Measurements from ENCODE around the gene SUSD5.

Gene SUSD5

DNA sequence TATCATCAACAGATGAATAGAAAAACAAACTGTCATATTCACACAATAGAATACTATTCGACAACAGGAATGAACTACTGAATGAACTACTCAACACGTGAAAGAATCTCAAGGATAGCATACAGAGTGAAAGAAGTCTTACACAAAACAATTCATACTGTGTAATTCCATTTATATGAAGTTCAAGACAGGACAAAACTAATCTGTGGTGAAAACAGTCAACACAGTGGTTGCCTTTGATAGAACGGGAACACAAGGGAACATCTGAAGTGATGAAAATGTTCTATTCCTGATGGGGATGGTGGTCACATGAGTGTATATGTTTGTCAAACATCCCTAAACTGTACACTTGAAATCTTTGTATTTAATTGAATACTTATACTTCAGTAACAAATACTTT, 2.6 kb upstream of the SUSD5 start (continued):
- TF ChIP-seq ZNF792 (tag by site-specific recombination; IDR thresholded peaks at IDR 0.05) (no peak), ZNF423 (tag by site-specific recombination; IDR thresholded peaks at IDR 0.05) (no peak)

DNA sequence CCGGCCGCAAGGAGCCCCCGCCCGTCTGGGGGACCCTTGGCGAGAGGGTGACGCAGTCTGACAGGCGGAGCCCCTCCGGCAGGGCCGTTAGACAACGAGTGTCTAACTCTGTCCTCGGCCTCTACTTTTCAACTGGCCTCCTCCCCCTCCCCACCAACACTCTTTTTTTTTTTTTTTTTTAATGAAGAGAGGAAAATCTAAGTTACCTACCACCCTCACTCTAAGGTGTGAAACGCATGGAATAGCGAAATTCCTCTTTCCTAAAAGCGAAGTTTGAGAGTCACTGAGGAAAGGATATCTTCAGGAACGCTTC, 521 bp upstream of the SUSD5 start:
- POLR2A ChIA-PET, result interaction anchor here (0.6 kb wide), 1 partner anchor 151 kb away, joined by 5 read pairs; no protein-coding TSS in a partner anchor
- H3K36me3 ChIP-seq (ENCODE audit: control insufficient read depth in 2 of 2, insufficient read depth in 1 of 2, low read length in 2 of 2), result no peaks in the 10 kb centered on the region
- no peaks in the 10 kb centered on the region for H3K4me1 ChIP-seq (ENCODE audit: control insufficient read depth, insufficient read depth, low read length)
- CTCF ChIA-PET, result no interaction called here
- no peaks in the 10 kb centered on the region for H3K9me3 ChIP-seq (ENCODE audit: control insufficient read depth, insufficient read depth, low read depth, low read length)
- peak overlapping the region; percentile 68 for H3K4me3 ChIP-seq (ENCODE audit: low read depth, low read length)
- TF ChIP-seq ZBTB8A (tag by site-specific recombination; IDR thresholded peaks at IDR 0.05) (peak; percentile 4; the same call in 1 of the 2 replicates), PRDM1 (tag by site-specific recombination; IDR thresholded peaks at IDR 0.05) (peak; percentile 59), KLF1 (tag by site-specific recombination; IDR thresholded peaks at IDR 0.05) (0 out of 2 replicates have a peak, but pooled peaks have one; percentile 5), ZNF362 (tag by site-specific recombination; IDR thresholded peaks at IDR 0.05) (peak; percentile 71; the same call in 1 of the 2 replicates), REPIN1 (tag by site-specific recombination; IDR thresholded peaks at IDR 0.05; ENCODE audit: low read depth) (no peak), ZNF549 (tag by site-specific recombination; IDR thresholded peaks at IDR 0.05) (no peak)
- H3K27ac ChIP-seq (ENCODE audit: extremely low read depth, low read depth, low read length), result peak overlapping the region; percentile 8; the same call in 1 of the 2 replicates

DNA sequence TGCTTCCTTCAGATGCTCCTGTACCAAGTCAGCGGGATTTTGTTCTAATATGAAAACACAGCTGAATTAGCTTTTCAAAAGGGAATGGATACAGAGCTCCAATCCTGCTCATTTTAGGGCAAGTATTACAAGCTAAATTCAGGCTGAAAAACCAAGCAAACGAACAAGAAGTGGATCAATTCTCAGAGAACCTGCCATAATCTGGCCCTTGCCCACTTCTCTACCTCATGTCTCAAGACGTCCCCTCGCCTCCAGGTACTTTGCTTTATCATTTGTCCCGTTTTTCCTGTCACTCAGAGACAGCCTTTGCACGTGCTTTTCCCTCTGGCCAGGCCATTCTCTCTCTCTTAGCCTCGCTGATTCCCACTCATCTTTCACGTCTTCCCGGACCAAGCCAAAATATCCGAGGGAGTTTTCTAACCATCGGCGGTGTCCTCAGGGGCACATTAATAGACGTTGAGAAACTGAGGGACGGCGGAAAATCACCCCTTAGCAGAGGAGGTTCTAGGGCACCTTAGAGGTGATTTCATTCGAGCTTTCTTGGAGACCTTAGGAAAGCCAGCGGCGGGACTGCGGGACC, 654 bp downstream of the SUSD5 start:
- POLR2A ChIA-PET, result no interaction called here

GRCh38 chr3:33215739-33216138, 2.9 kb downstream of the SUSD5 start:
- CTCF ChIA-PET, result no interaction called here
- H3K27ac ChIP-seq (ENCODE audit: extremely low read depth, low read depth, low read length), result no peak overlapping the region
- POLR2A ChIA-PET, result no interaction called here

More for the DNA sequence above, 654 bp downstream of the SUSD5 start:
- CTCF ChIA-PET, result interaction anchor here (1.0 to 1.3 kb wide), 2 partner anchors 86 to 154 kb away, joined by 3 to 4 read pairs; no protein-coding TSS in a partner anchor
- TF ChIP-seq, protein P1, sequence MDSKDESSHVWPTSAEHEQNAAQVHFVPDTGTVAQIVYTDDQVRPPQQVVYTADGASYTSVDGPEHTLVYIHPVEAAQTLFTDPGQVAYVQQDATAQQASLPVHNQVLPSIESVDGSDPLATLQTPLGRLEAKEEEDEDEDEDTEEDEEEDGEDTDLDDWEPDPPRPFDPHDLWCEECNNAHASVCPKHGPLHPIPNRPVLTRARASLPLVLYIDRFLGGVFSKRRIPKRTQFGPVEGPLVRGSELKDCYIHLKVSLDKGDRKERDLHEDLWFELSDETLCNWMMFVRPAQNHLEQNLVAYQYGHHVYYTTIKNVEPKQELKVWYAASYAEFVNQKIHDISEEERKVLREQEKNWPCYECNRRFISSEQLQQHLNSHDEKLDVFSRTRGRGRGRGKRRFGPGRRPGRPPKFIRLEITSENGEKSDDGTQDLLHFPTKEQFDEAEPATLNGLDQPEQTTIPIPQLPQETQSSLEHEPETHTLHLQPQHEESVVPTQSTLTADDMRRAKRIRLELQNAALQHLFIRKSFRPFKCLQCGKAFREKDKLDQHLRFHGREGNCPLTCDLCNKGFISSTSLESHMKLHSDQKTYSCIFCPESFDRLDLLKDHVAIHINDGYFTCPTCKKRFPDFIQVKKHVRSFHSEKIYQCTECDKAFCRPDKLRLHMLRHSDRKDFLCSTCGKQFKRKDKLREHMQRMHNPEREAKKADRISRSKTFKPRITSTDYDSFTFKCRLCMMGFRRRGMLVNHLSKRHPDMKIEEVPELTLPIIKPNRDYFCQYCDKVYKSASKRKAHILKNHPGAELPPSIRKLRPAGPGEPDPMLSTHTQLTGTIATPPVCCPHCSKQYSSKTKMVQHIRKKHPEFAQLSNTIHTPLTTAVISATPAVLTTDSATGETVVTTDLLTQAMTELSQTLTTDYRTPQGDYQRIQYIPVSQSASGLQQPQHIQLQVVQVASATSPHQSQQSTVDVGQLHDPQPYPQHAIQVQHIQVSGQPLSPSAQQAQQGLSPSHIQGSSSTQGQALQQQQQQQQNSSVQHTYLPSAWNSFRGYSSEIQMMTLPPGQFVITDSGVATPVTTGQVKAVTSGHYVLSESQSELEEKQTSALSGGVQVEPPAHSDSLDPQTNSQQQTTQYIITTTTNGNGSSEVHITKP (tag by site-specific recombination; IDR thresholded peaks at IDR 0.05), result peak; percentile 71
- TF ChIP-seq, protein P2, sequence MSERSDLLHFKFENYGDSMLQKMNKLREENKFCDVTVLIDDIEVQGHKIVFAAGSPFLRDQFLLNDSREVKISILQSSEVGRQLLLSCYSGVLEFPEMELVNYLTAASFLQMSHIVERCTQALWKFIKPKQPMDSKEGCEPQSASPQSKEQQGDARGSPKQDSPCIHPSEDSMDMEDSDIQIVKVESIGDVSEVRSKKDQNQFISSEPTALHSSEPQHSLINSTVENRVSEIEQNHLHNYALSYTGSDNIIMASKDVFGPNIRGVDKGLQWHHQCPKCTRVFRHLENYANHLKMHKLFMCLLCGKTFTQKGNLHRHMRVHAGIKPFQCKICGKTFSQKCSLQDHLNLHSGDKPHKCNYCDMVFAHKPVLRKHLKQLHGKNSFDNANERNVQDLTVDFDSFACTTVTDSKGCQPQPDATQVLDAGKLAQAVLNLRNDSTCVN (tag by site-specific recombination; optimal IDR thresholded peaks at IDR 0.05), result no peak
- Histone ChIP-seq H3K4me1 (ENCODE audit: control insufficient read depth, insufficient read depth, low read length) (no peaks in the 10 kb centered on the region), H3K4me3 (ENCODE audit: low read depth, low read length) (peak overlapping the region; percentile 68), H3K9me3 (ENCODE audit: control insufficient read depth, insufficient read depth, low read depth, low read length) (no peaks in the 10 kb centered on the region), H3K36me3 (ENCODE audit: control insufficient read depth in 2 of 2, insufficient read depth in 1 of 2, low read length in 2 of 2) (peaks cover 3 to 6% of the 10 kb centered on the region in 2 experiments; a peak in 2 of 3 replicates), H3K27ac (ENCODE audit: extremely low read depth, low read depth, low read length) (no peak overlapping the region; the same call in 1 of the 2 replicates)

More at GRCh38 chr3:33215739-33216138, 2.9 kb downstream of the SUSD5 start:
- H3K4me3 ChIP-seq (ENCODE audit: low read depth, low read length), result no peak overlapping the region
- peaks cover 6 to 13% of the 10 kb centered on the region in 2 experiments; a peak in 2 of 3 replicates for H3K36me3 ChIP-seq (ENCODE audit: control insufficient read depth in 2 of 2, insufficient read depth in 1 of 2, low read length in 2 of 2)
- H3K4me1 ChIP-seq (ENCODE audit: control insufficient read depth, insufficient read depth, low read length), result no peaks in the 10 kb centered on the region
- TF ChIP-seq ZFP69B (tag by site-specific recombination; IDR thresholded peaks at IDR 0.05), result no peak
- no peak for TF ChIP-seq KLF10 (tag by site-specific recombination; IDR thresholded peaks at IDR 0.05)
- TF ChIP-seq ZNF529 (tag by site-specific recombination; IDR thresholded peaks at IDR 0.05; ENCODE audit: insufficient replicate concordance), result no peak
- TF ChIP-seq ZNF843 (tag by site-specific recombination; IDR thresholded peaks at IDR 0.05), result no peak
- TF ChIP-seq, protein P3, sequence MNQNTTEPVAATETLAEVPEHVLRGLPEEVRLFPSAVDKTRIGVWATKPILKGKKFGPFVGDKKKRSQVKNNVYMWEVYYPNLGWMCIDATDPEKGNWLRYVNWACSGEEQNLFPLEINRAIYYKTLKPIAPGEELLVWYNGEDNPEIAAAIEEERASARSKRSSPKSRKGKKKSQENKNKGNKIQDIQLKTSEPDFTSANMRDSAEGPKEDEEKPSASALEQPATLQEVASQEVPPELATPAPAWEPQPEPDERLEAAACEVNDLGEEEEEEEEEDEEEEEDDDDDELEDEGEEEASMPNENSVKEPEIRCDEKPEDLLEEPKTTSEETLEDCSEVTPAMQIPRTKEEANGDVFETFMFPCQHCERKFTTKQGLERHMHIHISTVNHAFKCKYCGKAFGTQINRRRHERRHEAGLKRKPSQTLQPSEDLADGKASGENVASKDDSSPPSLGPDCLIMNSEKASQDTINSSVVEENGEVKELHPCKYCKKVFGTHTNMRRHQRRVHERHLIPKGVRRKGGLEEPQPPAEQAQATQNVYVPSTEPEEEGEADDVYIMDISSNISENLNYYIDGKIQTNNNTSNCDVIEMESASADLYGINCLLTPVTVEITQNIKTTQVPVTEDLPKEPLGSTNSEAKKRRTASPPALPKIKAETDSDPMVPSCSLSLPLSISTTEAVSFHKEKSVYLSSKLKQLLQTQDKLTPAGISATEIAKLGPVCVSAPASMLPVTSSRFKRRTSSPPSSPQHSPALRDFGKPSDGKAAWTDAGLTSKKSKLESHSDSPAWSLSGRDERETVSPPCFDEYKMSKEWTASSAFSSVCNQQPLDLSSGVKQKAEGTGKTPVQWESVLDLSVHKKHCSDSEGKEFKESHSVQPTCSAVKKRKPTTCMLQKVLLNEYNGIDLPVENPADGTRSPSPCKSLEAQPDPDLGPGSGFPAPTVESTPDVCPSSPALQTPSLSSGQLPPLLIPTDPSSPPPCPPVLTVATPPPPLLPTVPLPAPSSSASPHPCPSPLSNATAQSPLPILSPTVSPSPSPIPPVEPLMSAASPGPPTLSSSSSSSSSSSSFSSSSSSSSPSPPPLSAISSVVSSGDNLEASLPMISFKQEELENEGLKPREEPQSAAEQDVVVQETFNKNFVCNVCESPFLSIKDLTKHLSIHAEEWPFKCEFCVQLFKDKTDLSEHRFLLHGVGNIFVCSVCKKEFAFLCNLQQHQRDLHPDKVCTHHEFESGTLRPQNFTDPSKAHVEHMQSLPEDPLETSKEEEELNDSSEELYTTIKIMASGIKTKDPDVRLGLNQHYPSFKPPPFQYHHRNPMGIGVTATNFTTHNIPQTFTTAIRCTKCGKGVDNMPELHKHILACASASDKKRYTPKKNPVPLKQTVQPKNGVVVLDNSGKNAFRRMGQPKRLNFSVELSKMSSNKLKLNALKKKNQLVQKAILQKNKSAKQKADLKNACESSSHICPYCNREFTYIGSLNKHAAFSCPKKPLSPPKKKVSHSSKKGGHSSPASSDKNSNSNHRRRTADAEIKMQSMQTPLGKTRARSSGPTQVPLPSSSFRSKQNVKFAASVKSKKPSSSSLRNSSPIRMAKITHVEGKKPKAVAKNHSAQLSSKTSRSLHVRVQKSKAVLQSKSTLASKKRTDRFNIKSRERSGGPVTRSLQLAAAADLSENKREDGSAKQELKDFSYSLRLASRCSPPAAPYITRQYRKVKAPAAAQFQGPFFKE (tag by site-specific recombination; IDR thresholded peaks at IDR 0.05; ENCODE audit: borderline replicate concordance), result no peak
- no peaks in the 10 kb centered on the region for H3K9me3 ChIP-seq (ENCODE audit: control insufficient read depth, insufficient read depth, low read depth, low read length)

All from HEK293 (cell line).